HG03103 (cell line): ENCODE results near the gene DIAPH1.

Experiments
- ATAC-seq: cut with Tn5 transposase; IDR thresholded peaks from one replicate; pipeline ENCODE4 v1.9.1; 2021; ENCODE audit warnings: low read depth; ENCODE audit not compliant: unreplicated experiment

DIAPH1 gene

DNA sequence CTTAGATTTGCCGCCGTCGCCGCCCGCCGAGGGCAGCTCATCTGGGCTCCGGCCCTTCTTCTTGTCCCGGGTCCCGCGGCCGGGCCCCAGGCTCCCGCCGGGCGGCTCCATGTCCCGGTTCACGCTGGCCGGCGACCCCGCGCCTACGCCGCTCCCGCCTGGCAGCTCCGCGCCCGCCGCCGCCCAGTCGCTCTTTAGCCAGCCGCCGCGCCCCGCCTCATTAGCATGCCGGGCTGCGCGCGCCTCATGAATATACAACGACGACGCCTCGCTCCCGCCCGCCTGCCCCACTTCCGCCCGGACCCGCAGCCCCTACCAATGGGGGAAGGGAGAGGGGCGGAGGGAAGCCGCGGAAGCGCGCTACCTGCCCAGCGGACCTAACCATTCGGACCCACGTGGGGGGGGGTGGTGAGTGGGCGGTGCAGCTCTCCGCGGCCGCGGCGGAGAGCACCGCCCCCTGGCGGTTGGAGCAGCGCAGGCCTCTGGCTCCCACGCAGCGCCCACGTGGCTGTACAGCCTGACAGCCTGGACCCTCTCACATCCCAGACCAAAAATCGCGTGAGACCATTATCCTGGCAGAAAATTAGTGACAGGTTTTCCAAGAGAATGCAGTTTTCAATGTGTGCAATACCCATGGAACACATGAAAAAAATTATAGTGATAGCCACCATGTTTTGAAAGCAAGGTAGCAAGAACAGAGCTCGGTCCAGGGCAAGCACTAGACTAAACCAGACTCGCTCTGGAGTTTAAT lies at the start of gene DIAPH1:
Gene DIAPH1 (minus strand): TSS at position 197 of the 751 bp plus-strand sequence. CDS start 86 bp downstream, at position 111.
- ATAC-seq = peak; percentile 79

- no peak for ATAC-seq
Measured at GRCh38 chr5:141665995-141666940, 47.5 kb upstream of the DIAPH1 start.

- peak; percentile 99 for ATAC-seq
Measured at GRCh38 chr5:141664733-141665461, 46.1 kb upstream of the DIAPH1 start.

DNA sequence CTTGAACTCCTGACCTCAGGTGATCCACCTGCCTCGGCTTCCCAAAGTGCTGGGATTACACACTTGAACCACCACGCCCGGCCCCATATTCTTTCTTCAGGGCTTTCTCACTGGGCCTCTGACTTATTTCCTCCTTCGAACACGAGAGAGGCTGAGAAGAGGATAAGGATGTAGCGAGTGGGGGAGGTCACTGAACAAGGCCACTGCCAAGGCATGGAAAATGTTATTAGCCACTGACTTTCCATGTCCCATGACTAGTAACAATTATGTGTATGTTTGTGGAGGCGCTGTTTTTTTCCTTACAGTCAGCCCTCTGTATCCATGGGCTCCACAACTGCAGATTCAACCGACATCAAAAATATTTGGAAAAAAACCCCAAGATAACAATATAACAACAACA lies 44.7 kb upstream of the DIAPH1 start:
- ATAC-seq = no peak

GRCh38 chr5:141662028-141662427 lies 43.2 kb upstream of the DIAPH1 start:
- ATAC-seq = no peak

- peak; percentile 58 for ATAC-seq
Measured at GRCh38 chr5:141657937-141658545, 39.2 kb upstream of the DIAPH1 start.

GRCh38 chr5:141657404-141657803 lies 38.6 kb upstream of the DIAPH1 start:
- no peak for ATAC-seq

GRCh38 chr5:141656396-141656795 lies 37.6 kb upstream of the DIAPH1 start:
- no peak for ATAC-seq

DNA sequence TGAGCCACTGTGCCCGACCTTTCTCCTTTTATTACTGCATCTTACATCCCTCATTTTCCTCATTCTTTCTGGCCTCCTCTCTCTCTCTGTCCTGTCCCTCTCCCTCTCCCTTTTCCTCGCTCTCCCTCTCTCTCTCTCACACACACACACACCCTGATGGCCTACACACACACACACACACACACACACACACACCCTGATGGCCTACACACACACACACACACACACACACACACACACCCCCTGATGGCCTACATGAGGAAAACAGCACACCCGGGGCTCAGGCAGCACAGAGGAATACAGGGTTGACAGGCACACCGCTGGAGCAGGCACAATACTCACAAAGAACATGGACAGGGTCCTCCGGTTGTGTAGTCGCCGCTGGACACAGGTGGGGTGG lies 36.2 kb upstream of the DIAPH1 start:
- ATAC-seq = no peak

DNA sequence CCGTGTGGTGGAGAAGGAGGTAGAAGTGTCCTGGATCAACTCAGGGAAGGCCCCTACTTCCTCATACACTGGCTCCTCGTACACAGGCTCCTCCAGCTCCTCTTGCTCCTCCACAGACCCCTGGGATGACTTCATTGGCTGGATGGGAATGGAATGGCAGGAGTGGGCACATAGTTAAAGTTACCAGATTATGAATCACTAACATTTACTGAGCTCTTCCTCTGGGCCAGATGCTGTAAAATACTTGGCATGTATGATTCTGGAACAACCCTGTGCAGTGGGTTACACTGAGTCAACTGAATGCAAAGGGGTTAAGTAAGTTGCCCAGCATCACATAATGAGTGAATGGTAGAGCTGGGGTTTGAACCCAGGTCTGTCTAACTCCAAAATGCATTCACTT lies 35.5 kb upstream of the DIAPH1 start:
- ATAC-seq = no peak

DNA sequence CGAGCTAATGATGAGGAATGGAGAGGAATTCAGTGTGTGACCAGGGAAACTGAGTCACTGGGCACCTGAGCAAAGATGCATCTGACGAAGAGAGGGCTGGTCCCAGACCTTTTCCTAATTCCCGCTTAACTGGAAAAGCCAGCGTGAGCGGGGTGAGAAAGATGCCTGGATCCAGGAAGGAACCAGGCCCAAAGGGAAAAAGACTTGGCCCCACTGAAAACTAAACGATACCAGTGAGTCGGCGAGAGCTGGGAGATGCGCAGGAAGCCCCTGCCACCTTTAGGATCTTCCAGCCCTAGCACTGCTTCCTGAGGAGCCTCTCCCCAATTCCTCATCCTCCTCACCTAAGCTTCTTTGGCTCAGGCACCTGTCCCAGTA lies 32.9 kb upstream of the DIAPH1 start:
- ATAC-seq = no peak

- ATAC-seq = peak; percentile 95
Measured at GRCh38 chr5:141650851-141651727, 32.3 kb upstream of the DIAPH1 start, which contains the start of gene FCHSD1. Gene FCHSD1 (minus strand): TSS chr5:141651418. CDS start chr5:141651368, 50 bp downstream.

DNA sequence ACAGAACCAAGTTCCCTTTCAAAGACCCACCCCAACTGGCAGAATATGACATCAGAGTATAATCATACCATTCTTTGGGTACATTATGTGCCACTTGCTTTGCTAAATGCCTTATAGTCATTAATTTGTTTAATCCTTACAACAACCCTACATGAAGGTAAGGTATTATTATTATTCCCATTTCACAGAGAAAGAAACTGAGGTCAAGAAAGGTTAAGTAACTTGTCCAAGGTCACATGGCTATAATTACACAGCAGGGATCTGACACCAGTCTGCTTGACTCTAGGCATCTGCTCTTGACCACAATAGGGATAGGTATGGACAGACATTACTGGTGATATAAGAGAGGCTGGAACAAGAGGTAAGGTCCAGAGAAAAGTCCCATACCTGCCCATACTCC lies 31.2 kb upstream of the DIAPH1 start:
- ATAC-seq = no peak

DNA sequence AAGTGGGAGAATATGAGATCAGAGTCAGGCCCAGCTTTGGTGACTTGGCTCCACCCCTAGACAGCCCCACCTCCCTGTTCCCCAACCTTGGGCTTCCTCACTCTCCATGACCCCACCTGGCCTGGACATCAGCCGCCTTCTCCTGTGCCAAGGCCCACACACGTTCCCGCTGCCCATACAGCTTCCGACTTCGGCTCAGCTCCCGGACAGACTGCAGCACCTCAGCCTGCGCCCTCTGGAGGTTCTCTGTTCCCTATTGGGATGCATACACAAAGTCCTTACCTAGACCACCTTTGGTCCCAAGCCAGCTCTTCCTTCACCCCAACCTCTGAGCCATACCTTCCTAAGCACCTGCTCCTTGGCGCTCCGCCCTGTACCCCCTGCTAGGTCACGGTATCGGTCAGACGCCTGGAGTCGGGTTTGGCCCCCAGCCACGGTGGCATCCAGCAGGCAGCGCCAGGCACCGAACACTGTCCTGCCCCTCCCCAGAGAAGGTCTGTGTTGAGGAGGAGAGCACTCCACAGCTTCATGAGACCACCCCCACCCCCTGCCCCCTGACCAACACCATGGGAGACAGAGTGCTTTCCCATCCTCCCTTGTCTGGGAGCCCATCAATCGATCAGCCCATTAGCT lies 30.4 kb upstream of the DIAPH1 start:
- no peak for ATAC-seq

DNA sequence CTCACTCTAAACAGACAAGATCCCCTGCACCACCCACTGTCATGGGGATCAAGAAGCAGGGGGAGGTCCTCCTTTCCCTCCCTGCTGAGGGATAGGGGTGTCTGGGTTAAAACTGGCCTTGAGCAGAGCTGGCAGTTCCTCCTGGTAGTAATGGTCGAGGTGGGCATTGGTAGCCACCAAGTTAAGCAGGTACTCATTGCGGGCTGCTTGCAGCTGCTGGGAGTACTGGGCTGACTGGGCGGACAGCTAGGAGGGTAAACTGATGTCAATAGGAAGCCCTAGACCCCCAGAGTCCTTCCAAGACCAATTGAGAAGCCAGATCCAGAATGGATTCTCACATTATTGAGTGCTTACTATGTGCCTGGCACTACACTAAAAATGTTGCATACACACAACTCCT lies 29.1 kb upstream of the DIAPH1 start:
- no peak for ATAC-seq

DNA sequence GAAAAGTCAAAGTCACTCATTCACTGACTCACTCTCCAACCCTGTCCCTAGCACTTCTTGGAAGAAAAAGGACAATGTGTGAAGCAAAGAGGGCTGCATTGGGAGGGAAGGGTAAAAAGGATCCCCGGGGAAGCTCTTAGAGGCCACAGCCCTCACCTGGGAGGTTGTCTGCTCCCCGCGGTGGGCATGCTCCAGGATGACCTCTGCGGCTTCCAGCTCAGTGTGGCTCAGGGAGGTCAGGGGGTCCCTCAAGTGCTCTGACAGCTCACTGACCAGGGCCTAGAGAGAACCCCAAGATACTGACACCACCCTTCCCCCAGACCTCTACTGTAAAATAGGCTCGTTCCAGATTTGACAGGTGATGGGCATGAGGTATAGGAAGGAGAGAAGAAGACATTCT lies 28.4 kb upstream of the DIAPH1 start:
- no peak for ATAC-seq

DNA sequence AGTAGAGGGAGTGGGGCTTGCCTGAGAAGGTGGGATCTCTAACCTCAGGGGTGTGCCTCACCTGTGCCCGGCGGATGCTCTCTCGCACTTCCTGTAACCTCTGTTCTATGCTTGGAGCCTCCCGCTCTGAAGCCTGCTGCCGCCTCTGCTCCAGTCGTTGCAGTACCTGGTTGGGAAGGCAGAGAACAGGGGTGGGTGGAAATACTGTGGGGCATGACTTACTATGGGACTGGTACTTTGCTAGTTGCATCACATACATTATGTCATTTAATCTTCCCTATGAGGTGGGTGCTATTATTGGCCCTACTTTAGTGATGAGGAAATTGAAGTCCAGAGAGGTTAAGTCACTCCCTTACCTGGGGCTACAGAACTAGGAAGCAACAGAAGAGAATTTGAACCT lies 27.2 kb upstream of the DIAPH1 start:
- ATAC-seq = no peak

DNA sequence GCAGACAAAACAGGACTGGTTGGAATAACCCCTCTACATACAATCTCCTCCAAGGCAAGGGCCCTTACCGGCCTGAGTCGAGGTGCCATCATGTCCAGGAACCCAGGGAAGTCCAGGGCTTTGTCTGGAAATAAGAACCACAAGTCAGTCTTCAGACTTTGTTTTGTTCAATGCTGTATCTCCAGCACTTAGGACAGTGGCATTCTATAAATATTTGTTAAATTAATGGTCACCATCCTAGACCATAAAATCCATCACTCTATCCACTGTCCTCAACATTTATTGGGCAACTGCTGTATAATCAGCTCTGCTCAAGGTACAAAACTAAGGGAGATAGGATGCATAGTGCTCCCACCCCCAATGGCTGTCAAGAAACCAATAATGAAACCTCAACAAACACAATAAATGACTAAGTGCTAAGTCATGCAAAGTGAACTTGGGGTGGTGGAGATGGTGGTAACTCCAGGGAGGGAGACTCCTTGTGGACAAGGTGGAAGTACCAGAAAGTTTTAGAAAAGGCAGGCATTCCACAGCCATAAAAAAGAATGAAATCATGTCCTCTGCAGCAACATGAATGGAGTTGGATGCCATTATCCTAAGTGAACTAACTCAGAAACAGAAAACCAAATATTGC lies 23.0 kb upstream of the DIAPH1 start:
- ATAC-seq = no peak

GRCh38 chr5:141640698-141641097 lies 21.9 kb upstream of the DIAPH1 start:
- no peak for ATAC-seq
